Measurements from ENCODE around the gene LMTK3. TPM values are rescaled to one million over a fixed set of nuclear protein-coding genes. Genes with fewer than 3 reads are reported as not detected.

The LMTK3 gene
- total and polyA plus RNA-seq, 9 of the 15 experiments (the other 6 are each of a cell fraction or from before 2014, with no cell fraction given): 0.35 to 12.3 (median 2.0) TPM; not detected in 2

DNA sequence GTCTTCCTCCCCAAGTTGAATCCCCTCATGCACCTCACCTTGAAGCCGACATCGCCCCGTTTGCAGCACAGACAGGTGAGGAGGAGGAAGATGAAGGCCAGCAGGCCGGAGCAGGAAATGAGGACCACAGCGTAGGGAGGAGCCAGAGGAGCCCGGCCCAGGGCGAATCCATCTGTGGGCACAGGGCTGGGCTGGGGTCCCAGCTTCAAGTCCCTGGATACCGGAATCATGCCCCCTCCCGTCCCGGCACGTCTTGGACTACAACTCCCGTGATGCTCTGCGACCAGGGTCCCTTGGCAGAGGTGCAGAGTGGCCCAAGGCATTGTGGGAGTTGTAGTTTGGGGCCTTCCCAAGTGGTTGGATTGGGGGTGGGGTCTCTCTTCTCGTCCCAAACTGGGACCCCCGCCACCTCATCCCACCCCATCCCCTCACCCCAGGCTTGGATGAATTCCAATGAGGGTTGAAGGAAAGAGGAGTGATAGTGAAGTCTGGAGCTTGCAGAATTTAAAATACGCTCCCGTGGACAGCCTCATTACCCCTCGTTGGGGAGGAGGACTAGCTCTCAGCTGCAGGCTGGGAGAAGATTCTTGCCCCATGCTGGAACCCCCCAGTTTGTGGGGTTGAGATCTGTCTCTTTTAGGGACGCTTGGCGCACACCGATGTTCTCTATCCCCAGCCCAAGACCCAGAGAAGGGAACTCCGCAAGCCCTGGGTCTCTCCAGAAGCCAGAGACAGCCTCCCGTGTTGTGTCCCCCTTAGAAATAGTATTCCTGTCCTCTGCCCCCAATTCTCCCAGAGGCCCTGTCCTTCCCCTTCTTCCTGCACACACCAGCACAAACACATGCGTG lies 990 bp downstream of the LMTK3 start (continued):
- TF ChIP-seq ZNF696 (CRISPR knock-in tag; conservative IDR thresholded peaks at IDR 0.05) (no peak), ZFP36 (IDR thresholded peaks at IDR 0.05; ENCODE audit: low read depth, low read length, partially characterized antibody) (no peak), SMARCC2 (IDR thresholded peaks at IDR 0.05; ENCODE audit: low read depth) (no peak), HNRNPK (IDR thresholded peaks at IDR 0.05; ENCODE audit: low read depth, low read length, poor library complexity, severe bottlenecking) (no peak), ZNF830 (CRISPR knock-in tag; IDR thresholded peaks at IDR 0.05) (no peak), U2AF1 (optimal IDR thresholded peaks at IDR 0.05; ENCODE audit: low read depth, low read length) (no peak), RUNX1 (IDR thresholded peaks at IDR 0.05; ENCODE audit: low read depth) (no peak), SLC30A9 (CRISPR knock-in tag; IDR thresholded peaks at IDR 0.05) (no peak), ZNF143 (CRISPR knock-in tag; IDR thresholded peaks at IDR 0.05) (peak; percentile 99), MAFG (tag; conservative IDR thresholded peaks at IDR 0.05) (no peak), BACH1 (tag; IDR thresholded peaks at IDR 0.05) (peak; percentile 54; the same call in 1 of the 2 replicates), CREBBP (IDR thresholded peaks at IDR 0.05; ENCODE audit: low read depth, low read length) (no peak), NCOR1 (IDR thresholded peaks at IDR 0.05) (no peak), L3MBTL2 (IDR thresholded peaks at IDR 0.05) (0 out of 2 replicates have a peak, but pooled peaks have one; percentile 26), GATA2 (CRISPR knock-in tag; IDR thresholded peaks at IDR 0.05) (no peak), SMAD1 (IDR thresholded peaks at IDR 0.05; ENCODE audit: low read depth, low read length, partially characterized antibody) (no peak), NFIC (IDR thresholded peaks at IDR 0.05) (no peak)
- TF ChIP-seq, protein P1, sequence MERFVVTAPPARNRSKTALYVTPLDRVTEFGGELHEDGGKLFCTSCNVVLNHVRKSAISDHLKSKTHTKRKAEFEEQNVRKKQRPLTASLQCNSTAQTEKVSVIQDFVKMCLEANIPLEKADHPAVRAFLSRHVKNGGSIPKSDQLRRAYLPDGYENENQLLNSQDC (CRISPR knock-in tag; IDR thresholded peaks at IDR 0.05): no peak
- TF ChIP-seq, protein P2, sequence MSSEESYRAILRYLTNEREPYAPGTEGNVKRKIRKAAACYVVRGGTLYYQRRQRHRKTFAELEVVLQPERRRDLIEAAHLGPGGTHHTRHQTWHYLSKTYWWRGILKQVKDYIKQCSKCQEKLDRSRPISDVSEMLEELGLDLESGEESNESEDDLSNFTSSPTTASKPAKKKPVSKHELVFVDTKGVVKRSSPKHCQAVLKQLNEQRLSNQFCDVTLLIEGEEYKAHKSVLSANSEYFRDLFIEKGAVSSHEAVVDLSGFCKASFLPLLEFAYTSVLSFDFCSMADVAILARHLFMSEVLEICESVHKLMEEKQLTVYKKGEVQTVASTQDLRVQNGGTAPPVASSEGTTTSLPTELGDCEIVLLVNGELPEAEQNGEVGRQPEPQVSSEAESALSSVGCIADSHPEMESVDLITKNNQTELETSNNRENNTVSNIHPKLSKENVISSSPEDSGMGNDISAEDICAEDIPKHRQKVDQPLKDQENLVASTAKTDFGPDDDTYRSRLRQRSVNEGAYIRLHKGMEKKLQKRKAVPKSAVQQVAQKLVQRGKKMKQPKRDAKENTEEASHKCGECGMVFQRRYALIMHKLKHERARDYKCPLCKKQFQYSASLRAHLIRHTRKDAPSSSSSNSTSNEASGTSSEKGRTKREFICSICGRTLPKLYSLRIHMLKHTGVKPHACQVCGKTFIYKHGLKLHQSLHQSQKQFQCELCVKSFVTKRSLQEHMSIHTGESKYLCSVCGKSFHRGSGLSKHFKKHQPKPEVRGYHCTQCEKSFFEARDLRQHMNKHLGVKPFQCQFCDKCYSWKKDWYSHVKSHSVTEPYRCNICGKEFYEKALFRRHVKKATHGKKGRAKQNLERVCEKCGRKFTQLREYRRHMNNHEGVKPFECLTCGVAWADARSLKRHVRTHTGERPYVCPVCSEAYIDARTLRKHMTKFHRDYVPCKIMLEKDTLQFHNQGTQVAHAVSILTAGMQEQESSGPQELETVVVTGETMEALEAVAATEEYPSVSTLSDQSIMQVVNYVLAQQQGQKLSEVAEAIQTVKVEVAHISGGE (CRISPR knock-in tag; IDR thresholded peaks at IDR 0.05): 0 out of 6 replicates have a peak, but pooled peaks of 1 of the 3 experiments have one; percentile 47
- TF ChIP-seq, protein P3, sequence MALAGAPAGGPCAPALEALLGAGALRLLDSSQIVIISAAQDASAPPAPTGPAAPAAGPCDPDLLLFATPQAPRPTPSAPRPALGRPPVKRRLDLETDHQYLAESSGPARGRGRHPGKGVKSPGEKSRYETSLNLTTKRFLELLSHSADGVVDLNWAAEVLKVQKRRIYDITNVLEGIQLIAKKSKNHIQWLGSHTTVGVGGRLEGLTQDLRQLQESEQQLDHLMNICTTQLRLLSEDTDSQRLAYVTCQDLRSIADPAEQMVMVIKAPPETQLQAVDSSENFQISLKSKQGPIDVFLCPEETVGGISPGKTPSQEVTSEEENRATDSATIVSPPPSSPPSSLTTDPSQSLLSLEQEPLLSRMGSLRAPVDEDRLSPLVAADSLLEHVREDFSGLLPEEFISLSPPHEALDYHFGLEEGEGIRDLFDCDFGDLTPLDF (CRISPR knock-in tag; IDR thresholded peaks at IDR 0.05): no peak
- TF ChIP-seq, protein P4, sequence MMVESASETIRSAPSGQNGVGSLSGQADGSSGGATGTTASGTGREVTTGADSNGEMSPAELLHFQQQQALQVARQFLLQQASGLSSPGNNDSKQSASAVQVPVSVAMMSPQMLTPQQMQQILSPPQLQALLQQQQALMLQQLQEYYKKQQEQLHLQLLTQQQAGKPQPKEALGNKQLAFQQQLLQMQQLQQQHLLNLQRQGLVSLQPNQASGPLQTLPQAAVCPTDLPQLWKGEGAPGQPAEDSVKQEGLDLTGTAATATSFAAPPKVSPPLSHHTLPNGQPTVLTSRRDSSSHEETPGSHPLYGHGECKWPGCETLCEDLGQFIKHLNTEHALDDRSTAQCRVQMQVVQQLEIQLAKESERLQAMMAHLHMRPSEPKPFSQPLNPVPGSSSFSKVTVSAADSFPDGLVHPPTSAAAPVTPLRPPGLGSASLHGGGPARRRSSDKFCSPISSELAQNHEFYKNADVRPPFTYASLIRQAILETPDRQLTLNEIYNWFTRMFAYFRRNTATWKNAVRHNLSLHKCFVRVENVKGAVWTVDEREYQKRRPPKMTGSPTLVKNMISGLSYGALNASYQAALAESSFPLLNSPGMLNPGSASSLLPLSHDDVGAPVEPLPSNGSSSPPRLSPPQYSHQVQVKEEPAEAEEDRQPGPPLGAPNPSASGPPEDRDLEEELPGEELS (CRISPR knock-in tag; IDR thresholded peaks at IDR 0.05; ENCODE audit: borderline replicate concordance): no peak
